Heart left ventricle (tissue), 16 donors: Measurements from ENCODE around the gene DOCK3. TPM values are rescaled to one million over a fixed set of nuclear protein-coding genes. Genes with fewer than 3 reads are reported as not detected.

Source experiments
- ATAC-seq, 4 donors: fragments of 200-7000 bp; cut with Tn5 transposase; one replicate each; pipeline ENCODE4 v1.9.1; 2020 to 2022; ENCODE audit warnings: moderate library complexity in 4 of 4, mild to moderate bottlenecking in 3 of 4, moderate number of reproducible peaks in 1 of 4
- DNase-seq, 5 donors: peaks; one replicate each; pipeline ENCODE4 v3.0.0-alpha.2; 2020
- H3K27ac ChIP-seq, 12 donors: fragments of 200-600 bp; sonication (generic) in 4 of 12; one replicate each; pipeline versions ENCODE4 v1.5.0 to v1.8.0; 2016 to 2022; ENCODE audit warnings: mild to moderate bottlenecking in 2 of 12
- H3K27me3 ChIP-seq, 9 donors: fragments of 200-600 bp; sonication (generic) in 2 of 9; one replicate each; pipeline versions ENCODE4 v1.5.1 to v1.8.0; 2016 to 2022; ENCODE audit warnings: mild to moderate bottlenecking in 3 of 9
- H3K36me3 ChIP-seq, 9 donors: fragments of 200-600 bp; sonication (generic) in 2 of 9; one replicate each; pipeline versions ENCODE4 v1.5.0 to v1.8.0; 2018 to 2022; ENCODE audit warnings: mild to moderate bottlenecking in 2 of 9
- H3K4me1 ChIP-seq, 12 donors: fragments of 200-600 bp; sonication (generic) in 4 of 12; one replicate each; pipeline versions ENCODE4 v1.5.0 to v1.8.0; 2016 to 2022; ENCODE audit warnings: mild to moderate bottlenecking in 3 of 12
- H3K4me3 ChIP-seq, 12 donors: fragments of 200-600 bp; sonication (generic) in 4 of 12; one replicate each; pipeline versions ENCODE4 v1.5.0 to v1.8.0; 2017 to 2022; ENCODE audit warnings: mild to moderate bottlenecking in 9 of 12, moderate library complexity in 4 of 12
- H3K9me3 ChIP-seq, 12 donors: fragments of 200-600 bp; sonication (generic) in 4 of 12; one replicate each; pipeline versions ENCODE4 v1.5.0 to v1.8.0; 2016 to 2022; ENCODE audit warnings: mild to moderate bottlenecking in 1 of 12
- CTCF ChIP-seq, 12 donors: fragments of 200-600 bp; sonication (generic) in 4 of 12; IDR thresholded peaks; one replicate each; pipeline versions ENCODE4 v1.5.0 to v1.8.0; 2018 to 2022; ENCODE audit warnings: antibody characterized with exemption in 12 of 12, mild to moderate bottlenecking in 5 of 12
- POLR2A ChIP-seq, 2 donors: fragments of 450-650 bp; IDR thresholded peaks; one replicate each; pipeline ENCODE4 v1.6.1; 2017; ENCODE audit warnings: antibody characterized with exemption in 2 of 2, mild to moderate bottlenecking in 2 of 2, moderate library complexity in 2 of 2
- WGBS, 4 donors: extraction: QIAGEN DNeasy Blood & Tissue Kit in 2 of 4; methylation state at CpG; one replicate each; pipeline versions ENCODE4 v1.1.5 to v1.1.7; 2013 to 2018; 5-methylcytosine and 5-hydroxymethylcytosine counted together
- intact Hi-C, 10 donors: fragments of 100-400 bp; cut with DNase I; formaldehyde crosslinking; loops; one replicate each; pipeline versions ENCODE4 v1.11.1 to v1.14.2; 2022
- polyA plus RNA-seq, 2 donors: library from polyadenylated mRNA; stranded (reverse); fragments of 200-250 nt; gene quantifications; one replicate each; pipeline ENCODE4 v1.2.3, GENCODE V29; 2013
- total RNA-seq, 9 donors: library from RNA; depleted of rRNA in 2 of 9; stranded (reverse); fragments of >200 nt in 2 of 9; fragmentation: NEBNext Ultra II Directional in 3 of 9; extraction: Animal tissue kit (Norgen Biotek cat#: 25700) in 3 of 9; gene quantifications; one replicate each; pipeline versions ENCODE4 v1.1.0 to v1.2.4, GENCODE V29; 2016 to 2023
- donor health status: ischemic (EF 13 %, LVEDD 7.1; RV severe dilation, severe dysfunction).
- donor health status: healthy with polysubstance abuse.
- donor health status: DM: no; HTN: yes; CAD: no.
- donor health status: DM: no; HTN: no; CAD: no.
- donor health status: ischemic (EF 25% LVEDD 6.9; RV normal size, moderate dysfunction).
- donor health status: ischemic (EF 25% LVEDD 5.7; RV mildly dilated, moderate dysfunction).
- donor health status: healthy.
- donor health status: DM: yes; HTN: yes; CAD: no.
- donor health status: ischemic (EF 35%, LVEDD 5.7; RV mildly dilated, moderate dysfunction).
- donor health status: nonischemic (EF 11% LVEDD 7.7; RV severe dilation, severe dysfunction).
- donor health status: DM: yes; HTN: yes; CAD: no.
- donor health status: PGD.
- donor health status: ischemic (EF 29% LVEDD 5.4; RV normal size, mild dysfunction).
- donor health status: nonischemic (EF 23%, LVEDD 6.1; RV moderate dilation, normal function).

The DOCK3 gene
- total and polyA plus RNA-seq, 11 donors: 2.0 to 6.7 (median 4.8) TPM

GRCh38 chr3:50672656-50673055, 2.1 kb upstream of the DOCK3 start:
- 88 to 89% (median 88%) methylated on average over 3 of the region's 3 CpGs for WGBS, 4 donors
- Histone ChIP-seq H3K27me3 (peaks cover 2 to 44% (median 20%) of the 10 kb centered on the region in 9 donors), H3K36me3 (no peaks in the 10 kb centered on the region), H3K4me3 (no peak overlapping the region), H3K9me3 (no peaks in the 10 kb centered on the region), H3K27ac (no peak overlapping the region), H3K4me1 (peaks cover 0 to 12% (median 1%) of the 10 kb centered on the region in 12 donors)
- intact Hi-C loops: loop anchor here in 4 of 10 donors (10.0 kb wide), 3 partner anchors 202 to 712 kb away; partner anchors contain the start of gene MANF (in 1 of the 4)
- TF ChIP-seq CTCF (IDR thresholded peaks at IDR 0.05) (no peak), POLR2A (IDR thresholded peaks at IDR 0.05) (no peak)
- no peak for ATAC-seq
- DNase-seq: no peak

DNA sequence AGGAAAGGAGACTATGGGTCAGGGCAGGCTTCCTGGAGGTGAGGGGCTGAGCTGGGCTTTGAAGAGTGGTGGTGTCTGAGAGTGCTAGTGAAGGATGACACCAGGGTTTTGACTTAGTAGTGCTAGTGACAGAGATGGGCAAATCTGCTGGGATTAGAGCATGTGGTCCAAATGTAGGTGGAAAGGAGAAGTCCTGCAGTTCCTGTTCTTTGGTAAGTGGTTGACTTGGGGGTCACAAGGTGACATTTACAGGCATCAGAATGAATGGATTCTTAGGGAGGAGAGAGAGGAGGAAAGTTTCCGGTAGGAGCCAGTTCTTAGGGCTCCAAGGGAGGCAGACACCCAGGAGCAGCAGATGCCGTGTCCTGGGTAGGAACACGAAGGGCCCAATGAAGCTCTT, 796 bp upstream of the DOCK3 start:
- H3K27me3 ChIP-seq: peaks cover 2 to 55% (median 28%) of the 10 kb centered on the region in 9 donors
- no peak for TF ChIP-seq CTCF (IDR thresholded peaks at IDR 0.05)
- no peak for TF ChIP-seq POLR2A (IDR thresholded peaks at IDR 0.05)
- H3K4me3 ChIP-seq: no peak overlapping the region
- H3K9me3 ChIP-seq: no peaks in the 10 kb centered on the region
- no peak overlapping the region for H3K27ac ChIP-seq
- ATAC-seq (no peak), DNase-seq (no peak)
- peaks cover 0 to 12% (median 1%) of the 10 kb centered on the region in 12 donors for H3K4me1 ChIP-seq
- no peaks in the 10 kb centered on the region for H3K36me3 ChIP-seq
- intact Hi-C loops: loop anchor here in 4 of 10 donors (10.0 kb wide), 3 partner anchors 201 to 711 kb away; partner anchors contain the start of gene MANF (in 1 of the 4)
- 42 to 61% (median 53%) methylated on average over 3 of the region's 3 CpGs for WGBS, 4 donors

- H3K27ac ChIP-seq: peak overlapping the region in 2 of 12 donors; percentile 42 to 60
- H3K4me3 ChIP-seq: peak overlapping the region; percentile 14 to 82 (median 55)
- peak; percentile 47 to 77 (median 55) for DNase-seq
- H3K27me3 ChIP-seq: peaks cover 2 to 61% (median 35%) of the 10 kb centered on the region in 9 donors
- WGBS, 4 donors: 2 to 14% (median 7%) methylated on average over 11 to 65 of the region's 65 CpGs
- no peak for TF ChIP-seq POLR2A (IDR thresholded peaks at IDR 0.05)
- peak in 11 of 12 donors; percentile 10 to 67 (median 45) for TF ChIP-seq CTCF (IDR thresholded peaks at IDR 0.05)
- no peaks in the 10 kb centered on the region for H3K9me3 ChIP-seq
- intact Hi-C loops: loop anchor here in 4 of 10 donors (10.0 kb wide), 3 partner anchors 199 to 709 kb away; partner anchors contain the start of gene MANF (in 1 of the 4)
- H3K4me1 ChIP-seq: peaks cover 0 to 12% (median 1%) of the 10 kb centered on the region in 12 donors
- H3K36me3 ChIP-seq: no peaks in the 10 kb centered on the region
- ATAC-seq: peak in 3 of 4 donors; percentile 57 to 74 (median 60)
Measured at GRCh38 chr3:50675179-50676030, 678 bp downstream of the DOCK3 start.
